ENCODE measurements around the gene PDSS2.
A peak's percentile ranks its signal among the peaks of the same experiment; 100 is the strongest.
"Not testable (repeated sequence)": the region's sequence is repeated elsewhere in the genome, so short reads cannot be mapped to it uniquely, and the experiment has no call there.

The PDSS2 gene

DNA sequence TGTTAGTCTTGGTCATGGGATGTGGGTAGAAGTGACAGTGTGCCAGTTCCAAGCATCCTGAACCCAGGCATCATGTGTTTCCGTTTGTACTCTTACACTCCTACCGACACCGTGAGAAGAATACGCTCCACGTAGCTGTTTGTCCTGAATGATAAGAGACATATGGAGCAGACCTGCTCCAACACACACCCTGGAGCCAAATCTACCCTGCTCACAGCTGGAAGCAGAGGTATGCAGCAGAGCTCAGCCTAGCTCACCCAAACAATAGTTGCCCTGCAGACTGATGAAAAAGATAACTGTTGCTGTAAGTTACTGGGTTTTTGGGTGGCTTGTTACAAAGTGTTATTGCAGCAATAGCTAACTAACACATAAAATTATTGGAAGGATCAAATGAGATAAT lies 14.3 kb upstream of the PDSS2 start:
- DNase-seq = no peak

DNA sequence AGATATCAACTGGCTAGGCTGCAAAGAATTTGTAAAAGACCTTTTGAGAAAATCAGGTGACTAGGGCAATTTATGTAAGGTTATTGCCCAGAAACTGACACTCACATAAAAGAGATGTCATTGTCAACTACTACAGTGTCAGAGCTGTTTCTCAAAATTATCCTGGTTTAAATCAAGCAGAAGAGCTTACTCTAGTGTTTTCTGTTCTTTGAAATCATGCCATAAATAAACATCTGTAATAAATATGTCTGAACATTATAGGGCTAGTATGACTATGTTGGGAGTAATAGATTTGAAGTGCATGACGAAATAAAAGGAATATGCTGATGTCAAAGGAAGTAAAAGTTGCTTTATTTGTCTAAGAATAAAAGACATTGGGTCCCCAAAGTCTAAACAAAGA lies 11.0 kb upstream of the PDSS2 start:
- DNase-seq = no peak

DNA sequence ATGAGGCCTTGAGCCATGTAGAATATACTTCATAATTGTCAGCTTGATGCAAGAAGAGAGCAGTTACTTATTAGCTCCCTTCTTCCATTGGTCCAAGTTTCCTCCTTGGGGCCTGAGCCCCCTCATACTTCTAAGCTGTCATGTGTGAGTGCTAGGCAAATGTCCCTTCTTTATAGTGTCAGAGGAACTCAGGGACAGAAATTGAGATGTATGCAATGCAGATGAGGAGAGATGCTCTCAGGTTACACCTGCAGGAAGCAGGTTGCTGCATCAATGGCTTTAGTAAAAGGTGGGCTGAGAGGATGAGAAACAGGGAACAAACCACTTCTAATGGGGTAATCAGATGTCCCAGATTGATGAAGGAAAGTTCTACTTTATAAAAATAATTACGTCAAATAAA lies 6.7 kb upstream of the PDSS2 start:
- DNase-seq = no peak

- DNase-seq = peak; percentile 50 to 51
Observed at GRCh38 chr6:107460083-107460631, 793 bp upstream of the PDSS2 start.

DNA sequence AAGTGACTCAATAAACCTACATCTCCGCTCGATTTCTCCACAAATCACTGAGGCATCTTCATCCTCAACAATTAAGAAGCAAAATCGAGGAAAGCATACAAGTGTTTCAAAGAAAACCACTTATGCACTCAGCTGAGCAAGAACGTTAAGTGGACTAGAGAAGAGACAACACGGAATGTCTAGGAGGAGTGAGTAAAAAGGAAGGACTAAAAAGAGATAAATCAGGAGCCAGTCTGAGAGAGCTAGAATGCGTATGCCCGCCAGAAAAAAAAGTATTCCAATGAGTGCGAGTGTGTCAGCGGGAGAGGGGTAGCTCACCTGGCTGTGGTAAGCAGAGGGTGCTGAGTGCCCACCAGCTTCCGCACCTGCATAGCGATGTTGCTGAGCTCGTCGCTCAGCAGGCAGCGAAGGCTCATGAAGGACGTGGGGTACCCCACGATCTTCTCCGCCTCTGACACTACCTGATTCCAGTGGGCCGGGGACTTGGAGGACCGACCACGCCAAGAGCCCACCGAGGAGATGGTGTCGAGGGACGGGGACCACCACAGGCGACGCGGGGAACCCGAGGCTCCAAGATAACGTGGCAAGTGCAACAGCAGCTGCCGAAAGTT lies 587 bp downstream of the PDSS2 start:
- DNase-seq = peak; percentile 15 to 32

DNA sequence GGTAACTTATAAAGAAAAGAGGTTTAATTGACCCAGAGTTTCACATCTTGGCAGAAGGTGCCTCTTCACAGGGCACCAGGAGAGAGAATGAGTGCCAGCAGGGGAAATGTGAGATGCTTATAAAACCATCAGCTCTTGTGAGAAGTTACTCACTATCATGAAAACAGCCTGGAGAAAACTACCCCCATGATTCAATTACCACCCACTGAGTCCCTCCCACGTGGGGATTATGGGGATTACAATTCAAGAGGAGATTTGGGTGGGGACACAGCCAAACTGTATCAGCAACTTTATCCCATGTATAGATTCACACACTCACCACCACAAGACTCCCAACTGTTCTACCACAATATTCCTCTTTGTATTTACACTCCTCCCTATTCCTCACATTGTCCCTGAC lies 10.6 kb downstream of the PDSS2 start:
- no peak for DNase-seq

DNA sequence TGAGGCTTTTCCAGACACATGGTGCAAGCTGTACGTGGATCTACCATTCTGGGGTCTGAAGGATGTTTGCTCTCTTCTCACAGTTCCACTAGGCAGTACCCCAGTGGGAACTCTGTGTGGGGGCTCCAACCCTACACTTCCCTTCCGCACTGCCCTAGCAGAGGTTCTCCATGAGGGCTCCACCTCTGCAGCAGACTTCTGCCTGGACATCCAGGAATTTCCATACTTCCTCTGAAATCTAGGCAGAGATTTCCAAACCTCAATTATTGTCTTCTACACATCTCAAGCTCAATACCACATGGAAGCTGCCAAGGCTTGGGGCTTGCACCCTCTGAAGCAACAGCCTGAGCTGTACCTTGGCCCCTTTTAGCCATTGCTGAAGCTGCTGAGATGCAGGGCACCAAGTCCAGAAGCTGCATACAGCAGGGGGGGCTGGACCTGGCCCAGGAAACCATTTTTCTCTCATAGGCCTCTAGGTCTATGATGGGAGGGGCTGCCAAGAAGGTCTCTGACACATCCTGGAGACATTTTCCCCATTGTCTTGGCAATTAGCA lies 11.6 kb downstream of the PDSS2 start:
- no peak for DNase-seq

DNA sequence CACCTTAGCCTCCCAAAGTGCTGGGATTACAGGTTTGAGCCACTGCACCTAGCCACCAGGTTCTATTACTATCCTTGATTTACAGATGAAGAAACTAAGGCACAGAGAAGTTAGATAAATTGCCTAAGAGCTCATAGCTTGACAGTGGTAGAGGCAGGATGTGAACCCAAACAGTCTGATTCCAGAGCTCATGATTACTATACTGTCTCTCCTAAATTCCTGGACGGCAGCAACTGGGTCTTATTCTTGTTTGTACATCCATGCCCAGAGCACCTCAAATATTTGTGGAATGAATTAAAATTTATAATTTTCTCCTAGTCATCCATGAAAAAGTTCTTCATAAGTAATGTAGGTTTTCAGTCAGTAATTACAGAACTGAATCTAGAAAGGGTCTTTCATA lies 15.1 kb downstream of the PDSS2 start:
- no peak for DNase-seq

GRCh38 chr6:107443608-107444267 lies 15.6 kb downstream of the PDSS2 start:
- DNase-seq = no peak

DNA sequence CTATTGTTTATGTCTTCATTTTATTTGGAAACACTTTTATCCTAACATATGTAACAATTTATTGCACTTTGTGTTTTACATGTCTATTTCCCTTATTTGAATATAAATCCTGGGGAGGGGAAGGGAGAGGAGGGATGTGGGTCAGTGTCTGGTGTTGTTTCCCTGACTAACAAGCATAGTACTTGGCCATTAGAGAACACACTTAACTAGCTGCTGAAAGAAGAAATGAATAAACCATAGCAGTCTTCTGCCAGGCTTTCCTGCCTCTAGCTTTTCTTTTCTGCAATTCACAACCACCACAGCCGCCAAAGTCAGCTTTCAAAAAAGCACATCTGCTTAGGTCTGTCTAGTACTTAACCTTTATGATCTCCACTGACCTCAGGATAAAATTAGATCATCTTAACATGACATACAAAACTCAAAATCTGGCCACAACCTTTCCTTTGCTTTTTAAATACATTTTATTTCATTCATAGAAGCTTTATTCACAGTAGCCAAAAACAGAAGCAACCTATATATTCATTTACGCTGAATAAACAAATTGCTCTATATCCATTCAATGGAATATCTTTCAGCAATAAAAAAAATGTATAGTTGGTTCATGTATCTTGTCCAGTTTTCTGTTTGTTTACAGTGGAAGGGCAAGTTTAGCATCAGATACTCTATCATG lies 16.3 kb downstream of the PDSS2 start:
- no peak for DNase-seq

- no peak for DNase-seq
Observed at GRCh38 chr6:107441682-107442081, 17.7 kb downstream of the PDSS2 start.

- DNase-seq = no peak
Observed at GRCh38 chr6:107440936-107441335, 18.4 kb downstream of the PDSS2 start.

DNA sequence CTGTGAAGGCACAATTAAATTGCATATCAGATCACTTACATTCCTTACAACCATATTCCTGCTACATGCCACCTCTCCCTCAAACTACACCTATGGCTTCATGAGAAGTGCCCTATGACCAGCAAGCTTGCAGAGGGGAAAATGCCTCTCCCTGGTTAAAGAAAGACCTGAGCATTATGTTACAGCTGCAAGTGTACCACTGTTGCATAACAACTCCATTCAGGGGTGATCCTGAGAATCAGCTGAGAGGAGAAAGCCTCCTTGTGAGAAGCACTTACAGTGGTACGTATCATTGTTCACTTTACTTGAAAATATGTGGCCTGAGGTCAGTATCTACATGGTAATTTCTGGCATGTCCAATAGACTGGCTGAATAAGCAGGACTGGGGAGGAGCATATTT lies 20.0 kb downstream of the PDSS2 start:
- no peak for DNase-seq

DNA sequence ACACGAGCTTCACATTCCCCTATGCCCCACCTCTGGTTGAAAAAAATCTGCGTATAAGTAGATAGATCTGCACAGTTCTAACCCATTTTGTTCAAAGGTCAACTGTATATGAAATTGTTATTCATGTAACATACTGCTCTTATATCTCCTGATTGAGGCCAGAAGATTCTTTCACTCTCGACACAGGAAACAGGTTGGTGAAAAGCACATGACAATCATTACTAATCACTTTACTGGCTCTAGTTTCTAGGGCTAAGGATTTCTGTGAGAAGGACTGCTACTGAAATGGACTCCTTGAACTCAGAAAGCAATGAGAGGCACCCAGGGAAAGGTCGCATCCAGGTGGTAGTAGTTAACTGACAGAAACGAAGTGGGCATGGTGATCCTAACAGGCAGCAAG lies 21.7 kb downstream of the PDSS2 start:
- no peak for DNase-seq

- no peak for DNase-seq
Observed at GRCh38 chr6:107436881-107437280, 22.5 kb downstream of the PDSS2 start.

DNA sequence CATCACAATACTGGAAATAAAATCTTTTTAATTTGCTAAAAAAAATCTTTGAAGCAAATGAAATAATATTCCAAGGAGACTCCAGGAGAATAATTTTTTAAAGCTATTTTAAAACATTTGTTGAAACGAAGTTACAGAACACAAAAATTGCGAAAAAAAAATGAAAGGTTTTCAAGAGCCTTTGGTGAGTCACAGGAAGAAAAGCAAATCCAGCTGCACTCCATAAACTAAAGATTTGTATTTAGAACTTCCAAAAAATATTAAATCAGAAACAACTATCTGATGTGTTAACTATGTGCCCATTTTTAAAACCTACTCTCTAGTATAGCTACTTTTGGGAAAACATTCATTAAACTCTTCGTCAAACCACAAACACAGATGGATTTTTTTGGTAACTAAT lies 23.6 kb downstream of the PDSS2 start:
- no peak for DNase-seq

DNA sequence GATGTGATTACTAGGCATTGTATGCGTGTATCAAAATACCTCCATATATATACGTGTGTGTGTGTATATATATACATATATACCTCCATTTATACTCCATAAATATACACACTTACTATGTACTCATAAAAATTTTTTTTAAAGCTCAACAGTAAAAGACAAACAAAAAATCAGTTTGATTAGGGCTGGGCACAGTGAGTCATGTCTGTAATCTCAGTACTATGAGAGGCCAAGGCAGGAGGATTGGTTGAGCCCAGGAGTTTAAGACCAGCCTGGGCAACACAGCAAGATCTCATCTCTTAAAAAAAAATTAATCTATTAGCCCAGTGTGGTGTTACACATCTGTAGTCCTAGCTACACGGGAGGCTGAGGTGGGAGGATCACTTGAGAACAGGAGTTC lies 24.6 kb downstream of the PDSS2 start:
- DNase-seq = no peak

DNA sequence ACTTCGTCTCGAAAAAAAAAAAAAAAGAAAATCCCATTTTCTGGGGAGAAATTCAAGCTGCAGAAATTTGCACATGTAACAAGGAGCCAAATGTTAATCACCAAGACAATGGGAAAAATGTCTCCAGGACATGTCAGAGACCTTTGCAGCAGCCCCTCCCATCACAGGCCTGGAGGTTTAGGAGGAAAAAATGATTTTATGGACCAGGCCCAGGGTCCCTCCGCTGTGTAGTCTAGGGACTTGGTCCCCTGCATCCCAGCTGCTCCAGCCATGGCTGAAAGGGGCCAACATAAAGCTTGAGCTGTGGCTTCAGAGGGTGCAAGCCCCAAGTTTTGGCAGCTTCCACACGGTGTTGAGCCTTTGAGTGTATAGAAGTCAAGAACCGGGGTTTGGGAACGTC lies 33.4 kb downstream of the PDSS2 start:
- DNase-seq = not testable (repeated sequence)

DNA sequence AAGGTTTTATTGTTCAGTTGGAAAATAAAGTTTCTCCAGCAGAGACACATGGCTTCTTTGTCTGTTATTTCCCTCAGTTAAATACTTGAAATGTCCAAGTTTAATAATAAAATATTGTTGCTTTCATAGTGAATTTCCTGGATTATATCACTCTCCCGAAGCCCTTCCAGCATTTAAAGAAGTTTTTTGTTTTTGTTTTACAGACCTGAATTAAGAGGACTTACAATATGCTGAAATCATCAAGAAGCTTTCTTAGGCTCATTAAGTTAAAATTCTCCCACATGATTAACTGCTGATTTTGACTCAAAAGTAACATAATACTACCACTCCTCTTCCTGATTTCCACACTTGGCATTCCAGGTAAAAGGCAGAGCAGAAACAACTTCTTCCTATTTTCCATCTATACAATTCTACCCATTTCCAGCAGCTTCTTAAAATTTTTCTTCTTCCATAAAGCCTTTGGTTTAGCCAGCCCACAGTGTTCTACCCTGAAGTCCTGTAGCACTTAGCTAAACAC lies 35.8 kb downstream of the PDSS2 start:
- no peak for DNase-seq

- DNase-seq = no peak
Observed at GRCh38 chr6:107421696-107422256, 37.6 kb downstream of the PDSS2 start.

GRCh38 chr6:107419733-107420132 lies 39.6 kb downstream of the PDSS2 start:
- no peak for DNase-seq

GRCh38 chr6:107418118-107418517 lies 41.2 kb downstream of the PDSS2 start:
- DNase-seq = no peak

DNA sequence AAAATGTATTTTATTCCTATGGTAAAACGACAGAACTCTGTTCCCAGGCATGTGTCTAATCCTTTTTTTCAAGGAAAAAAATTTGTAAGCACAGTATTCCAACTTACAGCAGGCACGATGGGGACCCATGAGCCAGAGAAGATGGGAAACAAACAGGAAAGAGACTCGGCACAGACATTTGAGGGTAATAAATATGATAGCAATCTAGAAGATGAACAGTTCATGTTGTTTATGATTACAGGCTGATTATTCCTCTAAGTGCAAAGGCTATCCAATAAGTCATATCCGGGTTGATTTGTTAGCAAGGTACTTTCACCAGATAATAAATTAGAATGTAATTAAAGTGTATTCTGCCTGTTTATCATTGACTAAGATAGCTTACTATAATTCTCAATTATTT lies 43.2 kb downstream of the PDSS2 start:
- DNase-seq = no peak
